ENCODE data around the gene IGSF8.

- TF ChIP-seq PATZ1 (tag by site-specific recombination; IDR thresholded peaks at IDR 0.05) (no peak), ZNF433 (tag by site-specific recombination; IDR thresholded peaks at IDR 0.05; ENCODE audit: low read depth) (no peak), IKZF3 (tag by site-specific recombination; IDR thresholded peaks at IDR 0.05) (no peak)
These were observed 22.1 kb downstream of the IGSF8 start for GRCh38 chr1:160076295-160076694.
